MM.1S (cell line): ENCODE measurements around the gene MISP3.
A peak's percentile ranks its signal among the peaks of the same experiment; 100 is the strongest.

ENCODE experiments used
- DNase-seq: peaks from one replicate; pipeline ENCODE4 v3.0.0-alpha.2; 2015
- H2AFZ ChIP-seq: fragments of 300-600 bp; sonication (generic); 2 replicates; pipeline ENCODE4 v1.6.0; 2016; ENCODE audit warnings: antibody characterized with exemption, low read length
- H3F3A ChIP-seq: fragments of 300-600 bp; sonication (generic); 2 replicates; pipeline ENCODE4 v1.6.1; 2016; ENCODE audit warnings: mild to moderate bottlenecking, antibody characterized with exemption, low read length, moderate library complexity, mixed read lengths; ENCODE audit not compliant: insufficient read depth
- H3K27ac ChIP-seq: fragments of 300-600 bp; sonication (generic); 2 replicates; pipeline ENCODE4 v1.5.1; 2016; ENCODE audit warnings: mild to moderate bottlenecking, low read length
- H3K27me3 ChIP-seq: fragments of 300-600 bp; sonication (generic); replicated peaks from 2 replicates; pipeline ENCODE4 v1.6.0; 2016; ENCODE audit warnings: low read length; ENCODE audit not compliant: insufficient read depth
- H3K36me3 ChIP-seq: fragments of 300-600 bp; sonication (generic); replicated peaks from 2 replicates; pipeline ENCODE4 v1.6.1; 2016; ENCODE audit warnings: mild to moderate bottlenecking, low read length, mixed read lengths; ENCODE audit not compliant: insufficient read depth
- H3K4me1 ChIP-seq: fragments of 300-600 bp; sonication (generic); 2 replicates; pipeline ENCODE4 v1.6.1; 2016; ENCODE audit warnings: low read length, mixed read lengths
- H3K4me2 ChIP-seq: fragments of 300-600 bp; sonication (generic); 2 replicates; pipeline ENCODE4 v1.6.0; 2016; ENCODE audit warnings: low read depth, low read length
- H3K4me3 ChIP-seq: fragments of 300-600 bp; sonication (generic); 2 replicates; pipeline ENCODE4 v1.5.1; 2016; ENCODE audit warnings: low read length, mixed read lengths
- H3K79me2 ChIP-seq: fragments of 300-600 bp; sonication (generic); 2 replicates; pipeline ENCODE4 v1.6.1; 2016; ENCODE audit warnings: mixed run types, low read length, mixed read lengths
- H3K9ac ChIP-seq: fragments of 300-600 bp; sonication (generic); 2 replicates; pipeline ENCODE4 v1.6.1; 2016; ENCODE audit warnings: low read length, mixed read lengths
- H3K9me2 ChIP-seq: fragments of 300-600 bp; sonication (generic); replicated peaks from 2 replicates; pipeline ENCODE4 v1.6.1; 2016; ENCODE audit warnings: mild to moderate bottlenecking, low read length, mixed read lengths; ENCODE audit not compliant: insufficient read depth
- H3K9me3 ChIP-seq: fragments of 300-600 bp; sonication (generic); replicated peaks from 2 replicates; pipeline ENCODE4 v1.6.1; 2016; ENCODE audit warnings: mild to moderate bottlenecking, low read length, mixed read lengths; ENCODE audit not compliant: insufficient read depth
- H4K20me1 ChIP-seq: fragments of 300-600 bp; sonication (generic); 2 replicates; pipeline ENCODE4 v1.6.1; 2016; ENCODE audit warnings: mild to moderate bottlenecking, low read length, moderate library complexity, mixed read lengths; ENCODE audit not compliant: insufficient read depth
- EZH2 ChIP-seq: fragments of 300-600 bp; sonication (generic); optimal IDR thresholded peaks from 2 replicates; pipeline ENCODE3; 2017; ENCODE audit warnings: low read depth, mild to moderate bottlenecking, antibody characterized with exemption, low read length, mixed read lengths
- EZH2phosphoT487 ChIP-seq: fragments of 300-600 bp; sonication (generic); IDR thresholded peaks from 2 replicates; pipeline ENCODE4 v1.6.1; 2018; ENCODE audit warnings: antibody characterized with exemption, low read length
- TF ChIP-seq, protein P1 (sequence below): fragments of 300-600 bp; sonication (generic); IDR thresholded peaks from 2 replicates; pipeline ENCODE4 v1.5.1; 2016; ENCODE audit warnings: antibody characterized with exemption, low read length, mixed read lengths

Gene MISP3

GRCh38 chr19:14088634-14089411, 16.2 kb downstream of the MISP3 start:
- no peaks in the 10 kb centered on the region; the same call in 1 of the 2 replicates for H3F3A ChIP-seq
- no peak overlapping the region for H2AFZ ChIP-seq
- no peaks in the 10 kb centered on the region for H3K27me3 ChIP-seq
- no peak overlapping the region for H3K9ac ChIP-seq
- no peak overlapping the region for H3K4me3 ChIP-seq
- no peaks in the 10 kb centered on the region for H3K9me3 ChIP-seq
- H3K36me3 ChIP-seq = no peaks in the 10 kb centered on the region
- peaks cover 3% of the 10 kb centered on the region; the same call in 1 of the 2 replicates for H3K4me1 ChIP-seq
- H3K9me2 ChIP-seq = no peaks in the 10 kb centered on the region
- TF ChIP-seq EZH2phosphoT487 (no peak), EZH2 (no peak)
- TF ChIP-seq, protein P1, sequence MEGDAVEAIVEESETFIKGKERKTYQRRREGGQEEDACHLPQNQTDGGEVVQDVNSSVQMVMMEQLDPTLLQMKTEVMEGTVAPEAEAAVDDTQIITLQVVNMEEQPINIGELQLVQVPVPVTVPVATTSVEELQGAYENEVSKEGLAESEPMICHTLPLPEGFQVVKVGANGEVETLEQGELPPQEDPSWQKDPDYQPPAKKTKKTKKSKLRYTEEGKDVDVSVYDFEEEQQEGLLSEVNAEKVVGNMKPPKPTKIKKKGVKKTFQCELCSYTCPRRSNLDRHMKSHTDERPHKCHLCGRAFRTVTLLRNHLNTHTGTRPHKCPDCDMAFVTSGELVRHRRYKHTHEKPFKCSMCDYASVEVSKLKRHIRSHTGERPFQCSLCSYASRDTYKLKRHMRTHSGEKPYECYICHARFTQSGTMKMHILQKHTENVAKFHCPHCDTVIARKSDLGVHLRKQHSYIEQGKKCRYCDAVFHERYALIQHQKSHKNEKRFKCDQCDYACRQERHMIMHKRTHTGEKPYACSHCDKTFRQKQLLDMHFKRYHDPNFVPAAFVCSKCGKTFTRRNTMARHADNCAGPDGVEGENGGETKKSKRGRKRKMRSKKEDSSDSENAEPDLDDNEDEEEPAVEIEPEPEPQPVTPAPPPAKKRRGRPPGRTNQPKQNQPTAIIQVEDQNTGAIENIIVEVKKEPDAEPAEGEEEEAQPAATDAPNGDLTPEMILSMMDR = no peak
- peak overlapping the region; percentile 57; the same call in 1 of the 2 replicates for H3K4me2 ChIP-seq
- no peak overlapping the region for H3K27ac ChIP-seq
- H3K79me2 ChIP-seq = no peaks in the 10 kb centered on the region
- DNase-seq = no peak
- no peaks in the 10 kb centered on the region for H4K20me1 ChIP-seq

- Histone ChIP-seq H3F3A (no peaks in the 10 kb centered on the region; the same call in 1 of the 2 replicates), H3K9me3 (no peaks in the 10 kb centered on the region), H3K4me3 (peak overlapping the region; percentile 37; the same call in 1 of the 2 replicates), H2AFZ (no peak overlapping the region), H3K9me2 (no peaks in the 10 kb centered on the region), H3K79me2 (no peaks in the 10 kb centered on the region), H3K27me3 (no peaks in the 10 kb centered on the region), H3K4me1 (peaks cover 3% of the 10 kb centered on the region; the same call in 1 of the 2 replicates), H4K20me1 (no peaks in the 10 kb centered on the region), H3K27ac (no peak overlapping the region), H3K9ac (no peak overlapping the region), H3K4me2 (peak overlapping the region; percentile 57; the same call in 1 of the 2 replicates), H3K36me3 (no peaks in the 10 kb centered on the region)
- TF ChIP-seq EZH2phosphoT487 (no peak), EZH2 (no peak)
- TF ChIP-seq, protein P1 = no peak
- no peak for DNase-seq
Measured at GRCh38 chr19:14089412-14089661, 16.8 kb downstream of the MISP3 start.

DNA sequence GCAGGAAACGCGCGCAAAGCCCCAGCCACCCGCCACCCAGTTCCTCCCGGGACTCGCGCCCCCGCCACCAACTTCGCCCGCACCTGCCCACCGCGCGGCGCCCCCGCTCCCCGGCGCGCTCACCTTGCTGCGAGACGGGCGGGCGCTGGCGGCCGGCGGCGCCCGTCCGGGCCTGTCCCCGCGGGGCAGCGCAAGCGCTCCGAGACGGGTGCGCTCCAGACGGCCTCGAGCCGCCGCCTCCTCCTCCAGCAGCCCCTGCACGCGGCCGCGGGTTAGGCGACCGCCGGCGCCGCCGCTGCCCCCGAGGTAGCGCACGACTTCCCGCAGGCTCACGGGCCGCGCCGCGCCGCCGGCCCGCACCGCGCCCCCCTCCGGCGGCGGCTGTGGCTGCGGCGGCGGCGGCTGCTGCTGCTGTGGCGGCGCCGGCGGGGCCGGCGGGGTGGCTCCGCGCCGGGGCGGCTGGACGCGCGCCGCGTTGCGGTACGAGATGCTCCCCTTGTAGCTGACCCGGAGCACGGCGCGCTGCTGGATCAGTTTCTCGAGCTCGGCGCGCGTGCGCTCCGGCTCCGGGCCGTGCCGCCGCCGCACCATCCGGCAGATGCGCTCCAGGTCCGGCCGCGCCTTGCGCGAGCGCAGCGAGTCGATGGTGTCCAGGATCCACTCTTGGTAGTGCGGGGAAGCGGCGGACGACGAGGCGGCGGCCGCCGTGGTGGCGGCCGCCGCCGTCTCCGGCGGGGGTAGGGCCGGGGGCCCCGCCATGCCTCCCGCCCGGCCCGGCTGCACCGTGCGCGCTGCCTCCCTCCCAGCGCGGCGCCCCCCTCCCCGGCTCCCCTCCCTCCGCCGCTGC, 17.3 kb downstream of the MISP3 start:
- TF ChIP-seq, protein P1 = no peak
- TF ChIP-seq EZH2phosphoT487 (no peak), EZH2 (no peak)
- no peak overlapping the region for H2AFZ ChIP-seq

More for the DNA sequence above, 17.3 kb downstream of the MISP3 start:
- Histone ChIP-seq H3K4me3 (peak overlapping the region; percentile 55; the same call in 1 of the 2 replicates), H3K4me2 (peak overlapping the region; percentile 57; the same call in 1 of the 2 replicates), H4K20me1 (no peaks in the 10 kb centered on the region), H3K79me2 (no peaks in the 10 kb centered on the region), H3K9me3 (no peaks in the 10 kb centered on the region), H3K36me3 (no peaks in the 10 kb centered on the region), H3K9ac (no peak overlapping the region), H3F3A (no peaks in the 10 kb centered on the region; the same call in 1 of the 2 replicates), H3K27ac (no peak overlapping the region), H3K9me2 (no peaks in the 10 kb centered on the region), H3K27me3 (no peaks in the 10 kb centered on the region), H3K4me1 (peaks cover 3% of the 10 kb centered on the region; the same call in 1 of the 2 replicates)
- DNase-seq = peak; percentile 64
